ENCODE results near the gene GSE1. TPM values are rescaled to one million over a fixed set of nuclear protein-coding genes. Genes with fewer than 3 reads are reported as not detected.

The GSE1 gene
- total and polyA plus RNA-seq, 9 of the 15 experiments (the other 6 are each of a cell fraction or from before 2014, with no cell fraction given), result 12.2 to 244 (median 57.9) TPM

DNA sequence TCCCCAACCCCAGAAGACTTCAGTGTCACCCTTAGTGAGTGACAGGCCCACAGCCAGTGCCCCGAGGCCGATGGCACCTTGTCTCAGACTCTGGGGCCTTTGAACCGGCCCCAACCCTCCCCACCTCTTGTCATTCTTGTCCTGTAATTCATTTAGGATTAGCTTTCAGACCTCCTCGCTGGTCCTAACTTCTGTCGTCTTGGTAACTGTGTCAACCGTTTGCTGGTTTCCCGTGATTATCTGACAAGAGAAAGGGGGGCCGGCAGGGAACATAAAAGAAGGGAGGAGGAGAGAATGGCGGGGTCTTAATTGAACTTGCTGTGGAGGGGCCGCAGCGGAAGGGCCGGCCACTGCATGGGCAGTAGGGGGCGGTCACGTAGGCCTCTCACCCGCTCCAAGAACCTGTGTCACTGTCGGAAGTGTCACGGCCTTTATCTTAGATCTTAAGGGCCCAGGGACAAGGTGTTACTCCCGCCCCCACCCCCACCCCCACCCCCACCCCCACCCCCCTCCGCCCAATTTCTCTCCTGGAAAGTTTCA, 46.5 kb upstream of the GSE1 start (continued):
- TF ChIP-seq SETDB1 (IDR thresholded peaks at IDR 0.05; ENCODE audit: low read length), result no peak
- TF ChIP-seq MTA1 (IDR thresholded peaks at IDR 0.05; ENCODE audit: borderline replicate concordance), result no peak
- no peak for TF ChIP-seq ZNF766 (CRISPR knock-in tag; conservative IDR thresholded peaks at IDR 0.05)
- peak; percentile 12 for TF ChIP-seq CXXC5 (CRISPR knock-in tag; IDR thresholded peaks at IDR 0.05)
- TF ChIP-seq, protein P1, sequence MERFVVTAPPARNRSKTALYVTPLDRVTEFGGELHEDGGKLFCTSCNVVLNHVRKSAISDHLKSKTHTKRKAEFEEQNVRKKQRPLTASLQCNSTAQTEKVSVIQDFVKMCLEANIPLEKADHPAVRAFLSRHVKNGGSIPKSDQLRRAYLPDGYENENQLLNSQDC (CRISPR knock-in tag; IDR thresholded peaks at IDR 0.05), result no peak
- TF ChIP-seq C11orf30 (IDR thresholded peaks at IDR 0.05; ENCODE audit: low read depth), result no peak
- TF ChIP-seq NBN (IDR thresholded peaks at IDR 0.05; ENCODE audit: low read depth), result no peak
- no peak for TF ChIP-seq ZNF217 (CRISPR knock-in tag; IDR thresholded peaks at IDR 0.05)
- TF ChIP-seq, protein P2, sequence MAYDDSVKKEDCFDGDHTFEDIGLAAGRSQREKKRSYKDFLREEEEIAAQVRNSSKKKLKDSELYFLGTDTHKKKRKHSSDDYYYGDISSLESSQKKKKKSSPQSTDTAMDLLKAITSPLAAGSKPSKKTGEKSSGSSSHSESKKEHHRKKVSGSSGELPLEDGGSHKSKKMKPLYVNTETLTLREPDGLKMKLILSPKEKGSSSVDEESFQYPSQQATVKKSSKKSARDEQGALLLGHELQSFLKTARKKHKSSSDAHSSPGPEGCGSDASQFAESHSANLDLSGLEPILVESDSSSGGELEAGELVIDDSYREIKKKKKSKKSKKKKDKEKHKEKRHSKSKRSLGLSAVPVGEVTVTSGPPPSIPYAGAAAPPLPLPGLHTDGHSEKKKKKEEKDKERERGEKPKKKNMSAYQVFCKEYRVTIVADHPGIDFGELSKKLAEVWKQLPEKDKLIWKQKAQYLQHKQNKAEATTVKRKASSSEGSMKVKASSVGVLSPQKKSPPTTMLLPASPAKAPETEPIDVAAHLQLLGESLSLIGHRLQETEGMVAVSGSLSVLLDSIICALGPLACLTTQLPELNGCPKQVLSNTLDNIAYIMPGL (CRISPR knock-in tag; IDR thresholded peaks at IDR 0.05), result no peak
- TF ChIP-seq, protein P3, sequence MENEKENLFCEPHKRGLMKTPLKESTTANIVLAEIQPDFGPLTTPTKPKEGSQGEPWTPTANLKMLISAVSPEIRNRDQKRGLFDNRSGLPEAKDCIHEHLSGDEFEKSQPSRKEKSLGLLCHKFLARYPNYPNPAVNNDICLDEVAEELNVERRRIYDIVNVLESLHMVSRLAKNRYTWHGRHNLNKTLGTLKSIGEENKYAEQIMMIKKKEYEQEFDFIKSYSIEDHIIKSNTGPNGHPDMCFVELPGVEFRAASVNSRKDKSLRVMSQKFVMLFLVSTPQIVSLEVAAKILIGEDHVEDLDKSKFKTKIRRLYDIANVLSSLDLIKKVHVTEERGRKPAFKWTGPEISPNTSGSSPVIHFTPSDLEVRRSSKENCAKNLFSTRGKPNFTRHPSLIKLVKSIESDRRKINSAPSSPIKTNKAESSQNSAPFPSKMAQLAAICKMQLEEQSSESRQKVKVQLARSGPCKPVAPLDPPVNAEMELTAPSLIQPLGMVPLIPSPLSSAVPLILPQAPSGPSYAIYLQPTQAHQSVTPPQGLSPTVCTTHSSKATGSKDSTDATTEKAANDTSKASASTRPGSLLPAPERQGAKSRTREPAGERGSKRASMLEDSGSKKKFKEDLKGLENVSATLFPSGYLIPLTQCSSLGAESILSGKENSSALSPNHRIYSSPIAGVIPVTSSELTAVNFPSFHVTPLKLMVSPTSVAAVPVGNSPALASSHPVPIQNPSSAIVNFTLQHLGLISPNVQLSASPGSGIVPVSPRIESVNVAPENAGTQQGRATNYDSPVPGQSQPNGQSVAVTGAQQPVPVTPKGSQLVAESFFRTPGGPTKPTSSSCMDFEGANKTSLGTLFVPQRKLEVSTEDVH (IDR thresholded peaks at IDR 0.05; ENCODE audit: low read depth, partially characterized antibody), result peak; percentile 24
- TF ChIP-seq, protein P4, sequence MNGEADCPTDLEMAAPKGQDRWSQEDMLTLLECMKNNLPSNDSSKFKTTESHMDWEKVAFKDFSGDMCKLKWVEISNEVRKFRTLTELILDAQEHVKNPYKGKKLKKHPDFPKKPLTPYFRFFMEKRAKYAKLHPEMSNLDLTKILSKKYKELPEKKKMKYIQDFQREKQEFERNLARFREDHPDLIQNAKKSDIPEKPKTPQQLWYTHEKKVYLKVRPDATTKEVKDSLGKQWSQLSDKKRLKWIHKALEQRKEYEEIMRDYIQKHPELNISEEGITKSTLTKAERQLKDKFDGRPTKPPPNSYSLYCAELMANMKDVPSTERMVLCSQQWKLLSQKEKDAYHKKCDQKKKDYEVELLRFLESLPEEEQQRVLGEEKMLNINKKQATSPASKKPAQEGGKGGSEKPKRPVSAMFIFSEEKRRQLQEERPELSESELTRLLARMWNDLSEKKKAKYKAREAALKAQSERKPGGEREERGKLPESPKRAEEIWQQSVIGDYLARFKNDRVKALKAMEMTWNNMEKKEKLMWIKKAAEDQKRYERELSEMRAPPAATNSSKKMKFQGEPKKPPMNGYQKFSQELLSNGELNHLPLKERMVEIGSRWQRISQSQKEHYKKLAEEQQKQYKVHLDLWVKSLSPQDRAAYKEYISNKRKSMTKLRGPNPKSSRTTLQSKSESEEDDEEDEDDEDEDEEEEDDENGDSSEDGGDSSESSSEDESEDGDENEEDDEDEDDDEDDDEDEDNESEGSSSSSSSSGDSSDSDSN (IDR thresholded peaks at IDR 0.05; ENCODE audit: borderline replicate concordance in 1 of 2, low read depth in 2 of 2, low read length in 2 of 2), result no peak; a peak in 3 of 4 replicates
- no peak for TF ChIP-seq KLF1 (tag; IDR thresholded peaks at IDR 0.05)
- no peak for TF ChIP-seq ZNF239 (CRISPR knock-in tag; IDR thresholded peaks at IDR 0.05)
- 0 out of 2 replicates have a peak, but pooled peaks have one; percentile 7 for TF ChIP-seq ZBED1 (IDR thresholded peaks at IDR 0.05)
- TF ChIP-seq ZNF24 (IDR thresholded peaks at IDR 0.05), result no peak
- TF ChIP-seq CHCHD3 (CRISPR knock-in tag; IDR thresholded peaks at IDR 0.05), result no peak
- no peak for TF ChIP-seq ATF7 (IDR thresholded peaks at IDR 0.05)
- no peak for TF ChIP-seq FOS (IDR thresholded peaks at IDR 0.05; ENCODE audit: extremely low read depth, insufficient read length)
- peak in 1 of 2 experiments; percentile 75; a peak in 1 of 4 replicates for TF ChIP-seq RCOR1 (IDR thresholded peaks at IDR 0.05; ENCODE audit: borderline replicate concordance in 1 of 2, low read depth in 2 of 2, low read length in 2 of 2)
- TF ChIP-seq, protein P5, sequence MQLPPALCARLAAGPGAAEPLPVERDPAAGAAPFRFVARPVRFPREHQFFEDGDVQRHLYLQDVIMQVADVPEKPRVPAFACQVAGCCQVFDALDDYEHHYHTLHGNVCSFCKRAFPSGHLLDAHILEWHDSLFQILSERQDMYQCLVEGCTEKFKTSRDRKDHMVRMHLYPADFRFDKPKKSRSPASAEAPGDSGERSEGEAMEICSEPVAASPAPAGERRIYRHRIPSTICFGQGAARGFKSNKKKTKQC (CRISPR knock-in tag; IDR thresholded peaks at IDR 0.05), result no peak
- no peak; the same call in 1 of the 2 replicates for TF ChIP-seq GABPB1 (CRISPR knock-in tag; IDR thresholded peaks at IDR 0.05)
- TF ChIP-seq, protein P6, sequence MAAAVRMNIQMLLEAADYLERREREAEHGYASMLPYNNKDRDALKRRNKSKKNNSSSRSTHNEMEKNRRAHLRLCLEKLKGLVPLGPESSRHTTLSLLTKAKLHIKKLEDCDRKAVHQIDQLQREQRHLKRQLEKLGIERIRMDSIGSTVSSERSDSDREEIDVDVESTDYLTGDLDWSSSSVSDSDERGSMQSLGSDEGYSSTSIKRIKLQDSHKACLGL (CRISPR knock-in tag; IDR thresholded peaks at IDR 0.05; ENCODE audit: borderline replicate concordance, poor library complexity, severe bottlenecking), result no peak
